ENCODE results near the gene ZCCHC24.
A peak's percentile ranks its signal among the peaks of the same experiment; 100 is the strongest.

ZCCHC24 gene

GRCh38 chr10:79445161-79445976 is at the start of gene ZCCHC24:
ZCCHC24 (minus strand) TSS chr10:79445624; CDS start chr10:79445440, 184 bp downstream.
- TF ChIP-seq CTCF (IDR thresholded peaks at IDR 0.05): no peak
- peak within 1 kb of the TSS; percentile 93 to 95 for H3K27ac ChIP-seq

GRCh38 chr10:79493806-79494205 is 48.4 kb upstream of the ZCCHC24 start:
- no peak for DNase-seq (ENCODE audit: low spot score)
- no peak for TF ChIP-seq CTCF (IDR thresholded peaks at IDR 0.05)
- no peak overlapping the region for H3K27ac ChIP-seq
- no peak overlapping the region for H3K4me3 ChIP-seq

More at GRCh38 chr10:79445161-79445976, at the start of gene ZCCHC24:
- H3K4me3 ChIP-seq: peak within 1 kb of the TSS; percentile 94
- peak; percentile 99 for DNase-seq (ENCODE audit: low spot score)

- no peak for DNase-seq (ENCODE audit: low spot score)
- H3K4me3 ChIP-seq: no peak overlapping the region
Measured at GRCh38 chr10:79492839-79493238, 47.4 kb upstream of the ZCCHC24 start.

GRCh38 chr10:79492256-79492655 is 46.8 kb upstream of the ZCCHC24 start:
- H3K27ac ChIP-seq: no peak overlapping the region

More at GRCh38 chr10:79492839-79493238, 47.4 kb upstream of the ZCCHC24 start:
- no peak overlapping the region for H3K27ac ChIP-seq
- no peak for TF ChIP-seq CTCF (IDR thresholded peaks at IDR 0.05)

GRCh38 chr10:79491143-79491835 is 45.9 kb upstream of the ZCCHC24 start:
- no peak for DNase-seq (ENCODE audit: low spot score)
- no peak for TF ChIP-seq CTCF (IDR thresholded peaks at IDR 0.05)
- Histone ChIP-seq H3K27ac (no peak overlapping the region), H3K4me3 (no peak overlapping the region)

More at GRCh38 chr10:79492256-79492655, 46.8 kb upstream of the ZCCHC24 start:
- no peak for DNase-seq (ENCODE audit: low spot score)
- no peak overlapping the region for H3K4me3 ChIP-seq
- TF ChIP-seq CTCF (IDR thresholded peaks at IDR 0.05): no peak

GRCh38 chr10:79490400-79491142 is 45.1 kb upstream of the ZCCHC24 start:
- TF ChIP-seq CTCF (IDR thresholded peaks at IDR 0.05): no peak
- DNase-seq (ENCODE audit: low spot score): no peak
- H3K27ac ChIP-seq: no peak overlapping the region

More at GRCh38 chr10:79490400-79491142, 45.1 kb upstream of the ZCCHC24 start:
- no peak overlapping the region for H3K4me3 ChIP-seq
